NT2/D1 (cell line): ENCODE data around the gene PTX3.

Experiments
- YY1 ChIP-seq: IDR thresholded peaks from 2 replicates; pipeline ENCODE4 v1.6.1; 2011; ENCODE audit not compliant: insufficient read length, insufficient read depth
- ZNF274 ChIP-seq: IDR thresholded peaks from 2 replicates; pipeline ENCODE4 v1.6.1; 2011; ENCODE audit warnings: mild to moderate bottlenecking, low read depth, low read length

- no peak for TF ChIP-seq YY1
- TF ChIP-seq ZNF274, result no peak
Measured at GRCh38 chr3:157398598-157398997, 38.1 kb upstream of the PTX3 start.
